NCI-H187 treated with DMSO at 0.1 percent for 48 hours (cell line): ENCODE data around the gene TTYH3.
"Not testable (repeated sequence)": the region's sequence is repeated elsewhere in the genome, so short reads cannot be mapped to it uniquely, and the experiment has no call there.

ENCODE experiments used
- DNase-seq: peaks from one replicate; lab custom pipeline; 2025; lab: John Stamatoyannopoulos, UW

Gene TTYH3

DNA sequence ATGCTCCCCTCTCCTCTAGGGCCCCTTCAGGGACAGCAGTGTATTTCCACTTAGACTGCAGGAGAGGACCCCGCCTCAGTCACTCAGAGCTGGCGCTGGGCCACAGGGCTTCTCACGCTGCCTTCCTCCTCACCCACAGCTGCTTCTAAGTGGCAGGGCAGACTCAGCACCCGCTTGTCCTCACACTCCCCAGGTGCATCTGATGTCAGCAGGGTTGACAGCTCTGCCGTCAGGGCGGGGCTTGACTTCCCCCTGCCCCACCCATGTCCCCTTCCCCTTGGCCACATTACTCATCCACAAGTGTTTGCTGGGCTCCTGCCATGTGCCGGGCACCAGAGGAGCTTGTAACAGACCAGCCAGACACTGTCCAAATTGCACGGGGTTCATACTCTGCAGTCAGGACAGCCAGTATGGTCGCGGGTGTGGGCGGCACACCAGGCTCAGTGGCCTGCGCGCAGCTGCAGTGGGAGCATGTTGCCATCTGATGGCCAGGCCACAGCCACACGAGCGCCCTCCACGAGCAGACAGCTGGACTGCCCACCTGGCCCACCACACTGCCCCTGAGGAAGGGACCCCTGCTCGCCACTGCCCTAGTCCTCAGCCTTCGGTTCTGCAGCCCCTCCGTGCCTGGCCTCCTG is 29.3 kb upstream of the TTYH3 start:
- DNase-seq, result no peak

- no peak for DNase-seq
Measured at GRCh38 chr7:2603044-2603965, 28.5 kb upstream of the TTYH3 start.

DNA sequence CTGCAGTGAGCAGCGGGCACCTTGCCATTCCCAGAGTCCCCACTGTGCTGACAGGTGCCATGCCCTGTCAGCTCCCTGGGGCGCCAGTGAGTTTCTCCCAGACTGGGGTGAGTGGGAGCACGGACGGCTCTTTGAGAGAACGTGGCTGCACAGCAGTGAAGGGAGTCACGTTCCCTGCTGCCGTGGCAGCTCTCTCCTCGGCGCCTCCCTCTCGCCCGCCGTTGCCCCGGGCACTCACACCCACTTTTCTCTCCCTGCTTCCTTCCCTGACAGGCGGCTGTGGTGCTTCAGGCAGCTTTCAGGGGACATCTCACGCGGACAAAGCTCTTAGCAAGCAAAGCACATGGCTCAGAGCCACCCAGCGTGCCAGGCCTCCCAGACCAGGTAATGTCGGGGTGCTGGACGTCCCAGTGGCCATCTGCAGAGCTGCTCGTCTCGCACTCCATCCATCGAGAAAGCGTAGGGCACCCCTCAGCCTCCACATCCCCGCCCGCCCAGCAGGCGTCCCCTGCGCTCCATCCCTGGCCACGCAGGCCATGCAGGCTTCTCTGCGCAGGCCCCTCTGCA is 27.1 kb upstream of the TTYH3 start:
- DNase-seq, result no peak

- no peak for DNase-seq
Measured at GRCh38 chr7:2605608-2606538, 25.9 kb upstream of the TTYH3 start.

- no peak for DNase-seq
Measured at GRCh38 chr7:2606539-2606936, 25.2 kb upstream of the TTYH3 start.

GRCh38 chr7:2607122-2607922 is 24.5 kb upstream of the TTYH3 start:
- DNase-seq, result no peak

- DNase-seq, result no peak
Measured at GRCh38 chr7:2607923-2608904, 23.6 kb upstream of the TTYH3 start.

- no peak for DNase-seq
Measured at GRCh38 chr7:2608921-2609411, 22.8 kb upstream of the TTYH3 start.

DNA sequence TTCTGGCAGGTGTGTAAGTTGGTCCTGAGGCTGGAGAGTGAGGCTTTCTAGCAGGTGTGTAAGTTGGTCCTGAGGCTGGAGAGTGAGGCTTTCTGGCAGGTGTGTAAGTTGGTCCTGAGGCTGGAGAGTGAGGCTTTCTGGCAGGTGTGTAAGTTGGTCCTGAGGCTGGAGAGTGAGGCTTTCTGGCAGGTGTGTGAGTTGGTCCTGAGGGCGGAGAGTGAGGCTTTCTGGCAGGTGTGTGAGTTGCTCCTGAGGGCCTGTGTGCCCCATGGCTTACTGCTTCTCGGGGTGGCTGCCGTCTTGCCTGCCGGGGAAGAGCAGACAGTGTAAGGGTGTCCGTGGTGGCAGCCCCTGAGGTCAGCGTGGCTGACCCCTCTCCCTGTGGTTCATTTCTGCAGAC is 22.1 kb upstream of the TTYH3 start:
- DNase-seq, result not testable (repeated sequence)

GRCh38 chr7:2610466-2610865 is 21.3 kb upstream of the TTYH3 start:
- DNase-seq, result no peak

DNA sequence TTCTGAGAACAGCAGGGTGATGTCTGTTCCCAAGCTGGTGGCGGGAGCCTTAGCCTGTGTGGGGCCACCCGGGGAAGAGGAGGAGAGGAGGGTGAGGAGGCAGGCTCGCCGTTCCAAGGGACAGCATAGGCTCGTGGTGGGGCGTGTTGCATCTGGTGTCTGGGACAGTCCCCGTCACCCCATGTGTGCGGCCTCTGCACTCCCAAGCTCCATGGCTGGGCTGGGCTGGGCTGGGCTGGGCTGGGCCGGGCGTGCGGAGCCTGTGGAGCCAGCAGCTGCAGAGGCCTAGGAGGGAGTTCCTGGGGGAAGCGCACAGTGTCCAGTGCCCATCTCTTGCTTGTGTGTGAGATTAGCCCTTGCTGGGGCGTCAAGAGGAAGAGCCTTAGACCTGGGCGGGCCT is 20.9 kb upstream of the TTYH3 start:
- no peak for DNase-seq

DNA sequence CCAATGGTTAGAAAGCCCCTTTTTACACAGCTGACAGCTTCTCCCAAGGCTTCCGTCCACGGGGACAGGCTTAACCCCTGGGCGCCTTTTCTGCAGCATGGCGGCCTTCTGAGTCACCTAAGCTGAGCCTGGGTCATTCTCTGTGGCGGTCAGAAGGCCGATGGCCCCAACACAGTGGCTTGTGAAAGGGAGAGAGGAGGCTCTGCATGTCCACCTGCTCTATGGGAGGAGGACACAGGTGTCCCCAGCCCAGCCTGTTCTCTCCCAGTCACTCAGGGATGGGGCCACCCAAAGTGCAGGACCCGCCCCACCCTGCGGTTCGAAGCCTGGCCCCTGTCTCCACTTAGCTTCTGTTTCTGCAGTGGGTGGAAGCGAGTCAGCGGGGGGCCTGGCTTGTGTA is 20.4 kb upstream of the TTYH3 start:
- DNase-seq, result no peak

DNA sequence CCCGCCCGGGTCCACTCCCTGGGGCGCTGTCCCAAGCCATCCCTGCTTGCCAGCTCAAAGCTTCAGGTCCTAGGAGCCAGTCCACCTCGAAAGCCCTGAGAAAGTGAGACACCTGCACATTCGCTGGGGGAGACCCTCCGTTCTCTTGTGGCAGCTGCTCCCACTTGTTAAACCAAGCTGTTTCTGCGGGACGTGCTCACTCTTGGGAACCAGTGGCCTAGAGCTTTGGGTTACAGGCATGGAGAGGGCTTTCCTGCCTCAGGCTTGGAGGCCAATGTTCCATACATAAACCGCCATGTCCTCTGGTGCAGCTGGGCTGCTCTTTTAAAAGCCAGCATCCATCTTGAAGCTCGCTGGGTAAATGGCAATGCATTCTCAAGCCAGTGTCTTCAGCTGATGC is 19.9 kb upstream of the TTYH3 start:
- DNase-seq, result no peak

DNA sequence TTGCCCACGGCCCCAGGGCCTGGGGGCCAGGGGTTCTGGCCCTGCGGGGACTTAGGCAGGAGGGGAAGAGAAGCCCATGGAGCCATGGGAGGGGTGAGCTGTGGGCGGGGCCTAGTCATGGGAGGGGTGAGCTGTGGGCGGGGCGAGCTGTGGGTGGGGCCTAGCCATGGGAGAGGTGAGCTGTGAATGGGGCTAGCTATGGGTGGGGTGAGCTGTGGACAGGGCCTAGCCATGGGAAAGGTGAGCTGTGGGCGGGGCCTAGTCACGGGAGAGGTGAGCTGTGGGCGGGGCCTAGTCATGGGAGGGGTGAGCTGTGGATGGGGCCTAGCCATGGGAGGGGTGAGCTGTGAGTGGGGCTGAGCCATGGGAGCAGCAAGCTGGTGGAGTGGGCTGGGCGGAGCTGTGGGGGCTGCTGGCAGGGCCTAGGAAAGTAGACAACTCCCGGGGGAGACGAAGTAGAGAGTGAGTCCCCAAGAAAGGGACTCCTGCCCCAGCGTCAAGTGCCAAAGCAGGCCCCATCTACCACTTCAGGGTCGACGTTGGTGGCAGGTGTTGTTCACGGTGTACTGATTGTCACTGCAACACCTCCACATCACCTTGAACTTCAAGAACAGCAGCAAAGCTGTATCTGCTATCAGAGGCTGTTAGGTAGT is 19.2 kb upstream of the TTYH3 start:
- no peak for DNase-seq

DNA sequence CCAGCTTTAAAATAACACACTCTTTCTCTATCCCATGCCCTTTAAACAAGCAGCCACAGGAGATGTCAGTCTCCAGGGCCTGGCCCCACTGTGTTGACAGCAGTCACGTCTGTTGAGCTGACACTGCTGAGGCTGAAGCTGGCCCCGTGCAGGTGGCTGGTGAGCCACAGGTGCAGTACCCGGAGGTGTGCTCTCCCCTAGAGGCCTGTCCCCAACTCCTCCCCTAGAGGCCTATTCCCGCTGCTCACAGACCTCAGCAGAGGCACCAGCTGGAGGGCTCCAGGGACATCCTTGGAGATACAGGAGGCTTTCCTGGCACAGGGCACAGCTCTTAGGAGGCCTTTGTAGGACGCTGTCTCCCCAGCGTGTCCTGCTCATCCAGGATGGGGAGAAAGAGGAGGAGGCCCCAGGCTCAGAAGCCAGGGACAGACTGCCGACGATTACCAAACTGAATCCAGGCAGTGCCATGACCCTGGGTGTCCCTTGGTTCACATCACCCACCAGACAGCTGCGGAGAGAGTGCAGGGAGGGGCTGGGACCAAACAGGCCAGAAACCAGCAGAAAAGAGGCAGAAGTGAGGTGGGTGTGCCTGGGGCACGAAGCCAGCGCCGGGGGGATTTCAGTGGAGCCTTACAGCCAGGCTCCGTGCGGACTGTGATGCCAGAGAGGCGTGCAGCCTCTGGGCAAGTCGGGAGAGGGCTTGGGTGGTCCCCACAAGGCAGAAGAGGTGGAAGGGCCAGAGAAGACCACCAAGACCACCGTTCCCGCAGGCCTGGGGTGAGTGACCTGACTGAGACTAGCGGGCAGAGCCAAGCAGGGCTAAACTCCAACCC is 18.5 kb upstream of the TTYH3 start:
- no peak for DNase-seq

DNA sequence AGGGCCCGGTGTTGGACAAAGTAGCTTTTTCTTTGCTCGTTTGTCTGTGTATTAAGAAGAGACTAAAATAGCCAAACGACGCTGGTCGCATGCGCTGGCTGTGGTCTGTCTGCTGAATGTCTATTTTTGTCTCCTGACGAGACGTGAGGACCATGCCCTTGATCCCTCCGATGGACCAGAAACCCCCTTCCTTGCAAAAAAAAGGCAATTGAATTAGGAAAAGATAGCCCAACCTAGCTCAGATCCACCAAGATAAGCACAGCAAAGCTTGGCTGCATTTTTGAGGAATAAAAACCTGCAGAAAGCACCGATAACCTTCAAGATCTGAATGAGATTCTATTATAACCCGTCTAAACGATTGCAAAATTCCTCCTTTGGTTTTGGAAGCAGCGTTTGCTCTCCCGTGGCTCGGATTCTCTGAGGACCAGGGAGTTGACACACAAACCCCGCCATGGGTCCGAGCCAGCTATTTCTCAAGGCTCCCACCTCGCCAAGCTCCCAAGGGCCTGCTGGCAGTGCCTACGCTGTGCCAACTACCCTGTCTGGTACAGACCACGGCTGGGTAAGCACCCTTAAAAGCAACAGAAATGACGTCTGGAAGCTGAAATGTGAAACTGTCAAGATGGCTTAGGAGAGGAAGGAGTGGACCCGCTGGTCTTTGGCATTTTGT is 17.7 kb upstream of the TTYH3 start:
- no peak for DNase-seq

DNA sequence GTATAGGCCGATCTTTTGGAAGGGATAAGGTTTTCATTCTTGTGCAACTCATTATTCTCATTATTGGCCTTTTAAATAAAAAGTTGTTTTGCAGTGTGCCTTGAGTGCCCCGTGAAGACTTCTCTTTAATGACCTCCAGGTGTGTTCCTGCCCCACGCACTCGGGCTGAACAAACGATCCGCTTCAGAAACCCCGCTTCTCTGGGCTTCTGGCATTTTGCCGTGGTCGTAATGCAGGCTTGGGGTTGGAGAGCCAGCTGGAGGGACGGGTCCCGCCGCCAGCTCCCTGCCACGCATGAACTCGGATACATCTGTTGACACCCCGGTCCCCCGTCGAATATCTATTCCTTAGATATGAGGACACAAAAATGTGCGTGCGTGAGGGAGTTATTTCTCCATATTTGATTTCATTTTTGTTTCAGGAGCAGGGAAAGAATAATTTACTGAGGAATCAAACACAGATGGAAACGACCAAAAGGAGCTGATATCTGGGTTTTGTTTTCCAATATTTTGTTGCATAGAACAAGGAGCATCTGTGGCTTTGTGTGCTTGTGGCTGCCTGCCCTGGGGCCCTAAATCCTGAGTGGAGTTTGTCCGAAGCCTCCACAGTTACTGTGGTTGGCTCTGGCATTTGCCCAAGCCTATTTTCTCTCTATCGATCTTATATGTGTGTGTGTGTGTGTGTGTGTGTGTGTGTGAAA is 17.0 kb upstream of the TTYH3 start:
- DNase-seq, result no peak
